Liver (tissue), 9 donors: ENCODE measurements around the gene FES. TPM values are rescaled to one million over a fixed set of nuclear protein-coding genes. Genes with fewer than 3 reads are reported as not detected.
A peak's percentile ranks its signal among the peaks of the same experiment; 100 is the strongest.

Experiments used
- DNase-seq: peaks from one replicate; pipeline ENCODE4 v3.0.0-alpha.2; 2017; ENCODE audit warnings: low spot score
- H3K27ac ChIP-seq, 2 donors: one replicate each; pipeline ENCODE4 v1.7.0; 2013; ENCODE audit warnings: inconsistent platforms in 2 of 2, low read length in 2 of 2, control low read depth in 1 of 2, low read depth in 1 of 2, mild to moderate bottlenecking in 1 of 2
- H3K27me3 ChIP-seq, 4 donors: one replicate each; pipeline versions ENCODE4 v1.6.1 to v1.7.0; 2013; ENCODE audit warnings: low read length in 3 of 4, inconsistent platforms in 1 of 4, mild to moderate bottlenecking in 1 of 4, moderate library complexity in 1 of 4; ENCODE audit not compliant: control insufficient read depth in 4 of 4, insufficient read depth in 4 of 4
- H3K36me3 ChIP-seq, 4 donors: one replicate each; pipeline versions ENCODE4 v1.6.1 to v1.7.0; 2013; ENCODE audit warnings: low read length in 3 of 4, mild to moderate bottlenecking in 3 of 4, low read depth in 1 of 4, moderate library complexity in 1 of 4; ENCODE audit not compliant: control insufficient read depth in 4 of 4, insufficient read depth in 3 of 4
- H3K4me1 ChIP-seq, 4 donors: one replicate each; pipeline versions ENCODE4 v1.6.1 to v1.7.0; 2013; ENCODE audit warnings: low read length in 3 of 4, mild to moderate bottlenecking in 3 of 4, moderate library complexity in 1 of 4; ENCODE audit not compliant: control insufficient read depth in 4 of 4, insufficient read depth in 4 of 4
- H3K4me3 ChIP-seq, 3 donors: one replicate each; pipeline versions ENCODE4 v1.6.1 to v1.7.0; 2013; ENCODE audit warnings: low read length in 3 of 3, control low read depth in 1 of 3, low read depth in 1 of 3, mild to moderate bottlenecking in 1 of 3
- H3K9ac ChIP-seq, 2 donors: one replicate each; pipeline ENCODE4 v1.7.0; 2013; ENCODE audit warnings: low read length in 2 of 2, mild to moderate bottlenecking in 2 of 2, moderate library complexity in 2 of 2, control low read depth in 1 of 2, low read depth in 1 of 2
- H3K9me3 ChIP-seq, 4 donors: one replicate each; pipeline versions ENCODE4 v1.6.1 to v1.7.0; 2013; ENCODE audit warnings: low read length in 3 of 4; ENCODE audit not compliant: control insufficient read depth in 4 of 4
- ATF3 ChIP-seq: IDR thresholded peaks from 2 replicates; pipeline ENCODE4 v1.6.1; 2016; ENCODE audit warnings: antibody characterized with exemption
- CTCF ChIP-seq: fragments of 150-350 bp; IDR thresholded peaks from 2 replicates; pipeline ENCODE4 v1.5.1; 2017; ENCODE audit warnings: improper control_type of control experiment, low read depth, low read length; ENCODE audit not compliant: missing input control
- EGR1 ChIP-seq, 2 donors: IDR thresholded peaks; 2 replicates each; pipeline ENCODE4 v1.6.1; 2016 to 2018; ENCODE audit warnings: antibody characterized with exemption in 2 of 2, low read depth in 2 of 2
- FOXA1 ChIP-seq: IDR thresholded peaks from 2 replicates; pipeline ENCODE4 v1.6.1; 2016; ENCODE audit warnings: antibody characterized with exemption
- FOXA2 ChIP-seq: IDR thresholded peaks from 2 replicates; pipeline ENCODE4 v1.6.1; 2016; ENCODE audit warnings: antibody characterized with exemption
- GABPA ChIP-seq, 2 donors: IDR thresholded peaks in 1 of 2; conservative IDR thresholded peaks in 1 of 2; 2 replicates each; pipeline ENCODE4 v1.6.1; 2016; ENCODE audit warnings: antibody characterized with exemption in 2 of 2, mild to moderate bottlenecking in 1 of 2, moderate library complexity in 1 of 2
- HNF4A ChIP-seq, 2 donors: conservative IDR thresholded peaks; 2 replicates each; pipeline ENCODE4 v1.6.1; 2016; ENCODE audit warnings: antibody characterized with exemption in 2 of 2, mild to moderate bottlenecking in 2 of 2
- HNF4G ChIP-seq: IDR thresholded peaks from 2 replicates; pipeline ENCODE4 v1.6.1; 2016; ENCODE audit warnings: antibody characterized with exemption
- JUND ChIP-seq, 2 donors: IDR thresholded peaks; 2 replicates each; pipeline ENCODE4 v1.6.1; 2016; ENCODE audit warnings: antibody characterized with exemption in 2 of 2
- MAX ChIP-seq: IDR thresholded peaks from 2 replicates; pipeline ENCODE4 v1.6.1; 2016; ENCODE audit warnings: antibody characterized with exemption
- NR2F2 ChIP-seq: IDR thresholded peaks from 2 replicates; pipeline ENCODE4 v1.6.1; 2016; ENCODE audit warnings: antibody characterized with exemption
- RAD21 ChIP-seq, 2 donors: IDR thresholded peaks; 2 replicates each; pipeline ENCODE4 v1.6.1; 2016; ENCODE audit warnings: antibody characterized with exemption in 2 of 2, mild to moderate bottlenecking in 2 of 2
- REST ChIP-seq: IDR thresholded peaks from 2 replicates; pipeline ENCODE4 v1.6.1; 2016; ENCODE audit warnings: antibody characterized with exemption, mild to moderate bottlenecking
- RXRA ChIP-seq, 2 donors: IDR thresholded peaks; 2 replicates each; pipeline ENCODE4 v1.6.1; 2017 to 2018; ENCODE audit warnings: antibody characterized with exemption in 2 of 2, mild to moderate bottlenecking in 1 of 2
- SP1 ChIP-seq: IDR thresholded peaks from 2 replicates; pipeline ENCODE4 v1.6.1; 2018; ENCODE audit warnings: antibody characterized with exemption, mild to moderate bottlenecking
- TAF1 ChIP-seq: conservative IDR thresholded peaks from 2 replicates; pipeline ENCODE4 v1.6.1; 2016; ENCODE audit warnings: antibody characterized with exemption, mild to moderate bottlenecking
- YY1 ChIP-seq: IDR thresholded peaks from 2 replicates; pipeline ENCODE4 v1.6.1; 2016; ENCODE audit warnings: antibody characterized with exemption, mild to moderate bottlenecking
- WGBS: extraction: QIAGEN DNeasy Blood & Tissue Kit; methylation state at CpG from one replicate; pipeline ENCODE4 v1.1.7; 2013; 5-methylcytosine and 5-hydroxymethylcytosine counted together
- polyA plus RNA-seq, 2 donors: library from polyadenylated mRNA; stranded (reverse) in 1 of 2; unstranded in 1 of 2; fragments of 200-250 nt in 1 of 2; fragments of >200 nt in 1 of 2; fragmentation: Nextera tagmentation in 1 of 2; extraction: Ambion mirVana in 1 of 2; gene quantifications; one replicate each; pipeline versions ENCODE4 v1.2.1 to v1.2.3, GENCODE V29; 2013 to 2015
- total RNA-seq, 2 donors: library from RNA; depleted of rRNA; stranded (reverse); fragments of >200 nt; gene quantifications; one replicate each; pipeline ENCODE4 v1.2.3, GENCODE V29; 2014
- donor health status: healthy.
- donor health status: healthy.
- donor health status: healthy.
- donor health status: healthy.
- donor health status: healthy.

FES gene
- total and polyA plus RNA-seq, 4 donors, result 12.1 to 43.1 (median 28.8) TPM

GRCh38 chr15:90851940-90852339 lies 32.4 kb upstream of the FES start:
- H3K27ac ChIP-seq, result no peak overlapping the region
- no peaks in the 10 kb centered on the region for H3K36me3 ChIP-seq
- TF ChIP-seq MAX (no peak), FOXA1 (no peak), JUND (IDR thresholded peaks at IDR 0.05) (no peak), HNF4G (no peak), RXRA (IDR thresholded peaks at IDR 0.05) (no peak), FOXA2 (no peak), RAD21 (IDR thresholded peaks at IDR 0.05) (no peak)
- no peak overlapping the region for H3K9ac ChIP-seq
- no peaks in the 10 kb centered on the region for H3K9me3 ChIP-seq
- no peak overlapping the region for H3K4me3 ChIP-seq
- H3K4me1 ChIP-seq, result peaks cover 0 to 1% (median 0%) of the 10 kb centered on the region in 4 donors
- H3K27me3 ChIP-seq, result no peaks in the 10 kb centered on the region
- DNase-seq, result no peak
- WGBS, result 89% methylated on average over 5 of the region's 5 CpGs

- TF ChIP-seq HNF4A (conservative IDR thresholded peaks at IDR 0.05) (peak; percentile 26 to 47), RXRA (IDR thresholded peaks at IDR 0.05) (peak in 1 of 2 donors; percentile 19), FOXA2 (no peak), REST (no peak)
- Histone ChIP-seq H3K9me3 (no peaks in the 10 kb centered on the region), H3K36me3 (no peaks in the 10 kb centered on the region), H3K4me3 (no peak overlapping the region), H3K9ac (no peak overlapping the region), H3K27me3 (no peaks in the 10 kb centered on the region), H3K27ac (no peak overlapping the region), H3K4me1 (peaks cover 8 to 23% (median 18%) of the 10 kb centered on the region in 4 donors)
- DNase-seq, result no peak
- 88% methylated on average over 9 of the region's 9 CpGs for WGBS
Observed at GRCh38 chr15:90855139-90855538, 29.2 kb upstream of the FES start.

GRCh38 chr15:90857337-90857736 lies 27.0 kb upstream of the FES start:
- Histone ChIP-seq H3K9ac (no peak overlapping the region), H3K9me3 (no peaks in the 10 kb centered on the region), H3K36me3 (no peaks in the 10 kb centered on the region), H3K4me1 (peaks cover 9 to 40% (median 32%) of the 10 kb centered on the region in 4 donors), H3K27me3 (no peaks in the 10 kb centered on the region), H3K4me3 (no peak overlapping the region), H3K27ac (peak overlapping the region; percentile 39 to 69)
- no peak for DNase-seq
- 85% methylated on average over 8 of the region's 8 CpGs for WGBS
- TF ChIP-seq RXRA (IDR thresholded peaks at IDR 0.05) (no peak), FOXA2 (no peak), GABPA (IDR thresholded peaks at IDR 0.05 in 1 of 2, conservative IDR thresholded peaks at IDR 0.05 in 1 of 2) (no peak), TAF1 (no peak), FOXA1 (no peak), YY1 (no peak), SP1 (no peak), EGR1 (IDR thresholded peaks at IDR 0.05; ENCODE audit: low read depth in 2 of 2) (no peak), HNF4G (no peak), REST (no peak), CTCF (no peak), ATF3 (no peak), NR2F2 (no peak)
